Endothelial cell of umbilical vein (primary cell): ENCODE results near the gene PCDHGA6. TPM values are rescaled to one million over a fixed set of nuclear protein-coding genes. Genes with fewer than 3 reads are reported as not detected.
A peak's percentile ranks its signal among the peaks of the same experiment; 100 is the strongest.

Experiments used
- BruUV-seq: library from RNA; stranded (reverse); fragments of 400-500 nt; replicated peaks from 2 replicates; lab custom pipeline; 2021; lab: Mats Ljungman, UMichigan
- CTCF ChIA-PET: fragments of 300-600, 350-600 bp; sonication (Branson Sonifier 250); formaldehyde crosslinking; loops from one replicate; lab custom pipeline; 2021; ENCODE audit warnings: antibody characterized with exemption, inconsistent platforms; lab: Charles Lee
- POLR2A ChIA-PET: fragments of 300-600, 350-600 bp; sonication (Branson Sonifier 250); formaldehyde crosslinking; loops from one replicate; lab custom pipeline; 2021; ENCODE audit warnings: antibody characterized with exemption, inconsistent platforms; lab: Charles Lee
- DNase-seq: peaks from one replicate; pipeline ENCODE4 v3.0.0-alpha.2; 2011; ENCODE audit warnings: low read depth, low spot score
- FAIRE-seq: peaks from 2 replicates; lab custom pipeline; 2011; peaks lifted over from hg19 to GRCh38; lab: Jason Lieb, UNC
- H2AFZ ChIP-seq: 2 replicates; pipeline ENCODE4 v1.6.0; 2012; ENCODE audit warnings: low read depth, low read length, control low read depth, inconsistent platforms
- H3K27ac ChIP-seq: 2 replicates; pipeline ENCODE4 v1.5.1; 2011; ENCODE audit warnings: low read depth, mild to moderate bottlenecking, control low read depth, low read length, moderate library complexity; ENCODE audit not compliant: insufficient read depth
- H3K27me3 ChIP-seq, 2 experiments: 2 replicates each; pipeline versions ENCODE4 v1.6.0 to v1.6.1; 2011; ENCODE audit warnings: low read length in 2 of 2, mixed read lengths in 1 of 2; ENCODE audit not compliant: control insufficient read depth in 2 of 2, insufficient read depth in 2 of 2
- H3K36me3 ChIP-seq, 2 experiments: 2 replicates in 1 of 2; 3 replicates in 1 of 2; pipeline ENCODE4 v1.5.1; 2011; ENCODE audit warnings: low read length in 2 of 2, mild to moderate bottlenecking in 1 of 2, moderate library complexity in 1 of 2; ENCODE audit not compliant: control insufficient read depth in 2 of 2, insufficient read depth in 2 of 2; ENCODE audit errors: extremely low read depth in 1 of 2
- H3K4me1 ChIP-seq: 3 replicates; pipeline ENCODE4 v1.5.1; 2011; ENCODE audit warnings: mild to moderate bottlenecking, low read length; ENCODE audit not compliant: control insufficient read depth, insufficient read depth; ENCODE audit errors: extremely low read depth
- H3K4me2 ChIP-seq: 2 replicates; pipeline ENCODE4 v1.6.1; 2011; ENCODE audit warnings: low read length, control low read depth, mixed read lengths; ENCODE audit not compliant: insufficient read depth
- H3K4me3 ChIP-seq, 3 experiments: fragments of 200-600 bp in 1 of 3; sonication (generic), shearing (Covaris generic) in 1 of 3; replicated peaks in 1 of 3; 2 replicates each; pipeline ENCODE4 v1.5.1; 2011 to 2016; ENCODE audit warnings: control low read depth in 3 of 3, low read length in 3 of 3, mild to moderate bottlenecking in 2 of 3, inconsistent platforms in 1 of 3, low read depth in 1 of 3, moderate library complexity in 1 of 3; ENCODE audit not compliant: insufficient read depth in 1 of 3
- H3K79me2 ChIP-seq: 2 replicates; pipeline ENCODE4 v1.6.0; 2012; ENCODE audit warnings: low read length, inconsistent platforms; ENCODE audit not compliant: control insufficient read depth, insufficient read depth
- H3K9ac ChIP-seq: replicated peaks from 2 replicates; pipeline ENCODE3; 2011; ENCODE audit warnings: low read length, control low read depth; ENCODE audit not compliant: insufficient read depth; ENCODE audit errors: extremely low read depth
- H3K9me1 ChIP-seq: replicated peaks from 3 replicates; pipeline ENCODE4 v1.6.0; 2011; ENCODE audit warnings: mild to moderate bottlenecking, low read length; ENCODE audit not compliant: control insufficient read depth, insufficient read depth; ENCODE audit errors: extremely low read depth
- H3K9me3 ChIP-seq: replicated peaks from 2 replicates; pipeline ENCODE4 v1.5.1; 2012; ENCODE audit warnings: low read length, inconsistent platforms; ENCODE audit not compliant: control insufficient read depth, insufficient read depth
- H4K20me1 ChIP-seq: replicated peaks from 2 replicates; pipeline ENCODE3; 2011; ENCODE audit warnings: mild to moderate bottlenecking, low read length; ENCODE audit not compliant: control insufficient read depth, insufficient read depth; ENCODE audit errors: extremely low read depth
- CTCF ChIP-seq, 2 donors: IDR thresholded peaks; 1 replicate in 1 of 2; 2 replicates in 1 of 2; pipeline ENCODE4 v1.5.1; 2011; ENCODE audit warnings: low read length in 2 of 2, mild to moderate bottlenecking in 2 of 2, moderate library complexity in 2 of 2, control low read depth in 1 of 2, inconsistent platforms in 1 of 2, low read depth in 1 of 2; ENCODE audit not compliant: insufficient read depth in 1 of 2; ENCODE audit errors: extremely low read depth in 1 of 2
- EZH2 ChIP-seq: IDR thresholded peaks from 2 replicates; pipeline ENCODE4 v1.6.1; 2012; ENCODE audit warnings: borderline replicate concordance, low read depth, mild to moderate bottlenecking, moderate library complexity, low read length, inconsistent platforms; ENCODE audit not compliant: severe bottlenecking
- FOS ChIP-seq: IDR thresholded peaks from 2 replicates; pipeline ENCODE4 v1.6.1; 2011; ENCODE audit warnings: mild to moderate bottlenecking, low read length, moderate library complexity, borderline replicate concordance; ENCODE audit not compliant: insufficient read depth
- GATA2 ChIP-seq: IDR thresholded peaks from 2 replicates; pipeline ENCODE4 v1.7.0; 2011; ENCODE audit warnings: low read depth, mild to moderate bottlenecking, moderate library complexity, mixed read lengths, low read length; ENCODE audit not compliant: insufficient read length, insufficient read depth
- JUN ChIP-seq: IDR thresholded peaks from 2 replicates; pipeline ENCODE4 v1.6.1; 2011; ENCODE audit warnings: borderline replicate concordance, low read depth; ENCODE audit not compliant: insufficient read length, insufficient read depth
- MAX ChIP-seq: IDR thresholded peaks from 2 replicates; pipeline ENCODE4 v1.6.1; 2011; ENCODE audit not compliant: insufficient read depth, insufficient read length
- MYC ChIP-seq: IDR thresholded peaks from one replicate; pipeline ENCODE4 v1.6.1; 2011; ENCODE audit warnings: mild to moderate bottlenecking, low read depth, low read length
- POLR2A ChIP-seq: IDR thresholded peaks from 2 replicates; pipeline ENCODE4 v1.6.1; 2012; ENCODE audit warnings: low read depth, mild to moderate bottlenecking, control low read depth, low read length
- POLR2AphosphoS5 ChIP-seq: IDR thresholded peaks from 2 replicates; pipeline ENCODE4 v1.6.1; 2012; ENCODE audit warnings: low read depth, mild to moderate bottlenecking, control low read depth, low read length, moderate library complexity; ENCODE audit not compliant: insufficient read depth
- dilution Hi-C: fragments of 300-500 bp; cut with MboI; formaldehyde crosslinking; loops from one replicate; pipeline ENCODE4 v1.15.0; 2019; ENCODE audit warnings: low sequenced_read_pairs; ENCODE audit not compliant: extremely low pct_ligation_motif_present
- intact Hi-C: fragments of 100-400 bp; cut with micrococcal nuclease; formaldehyde crosslinking; loops from one replicate; pipeline ENCODE4 v1.10.0; 2022
- polyA plus RNA-seq, 4 experiments: library from polyadenylated mRNA; depleted of rRNA in 3 of 4; stranded (reverse) in 3 of 4; unstranded in 1 of 4; fragments of >200 nt; gene quantifications; 2 replicates each; pipeline versions ENCODE4 v1.2.1 to v1.2.3, GENCODE V29; 2011 to 2012; ENCODE audit warnings: missing spikeins in 1 of 4
- total RNA-seq: library from RNA; stranded (reverse); gene quantifications from 2 replicates; pipeline ENCODE4 v1.2.3, GENCODE V29; 2021

Gene PCDHGA6
- total and polyA plus RNA-seq, 2 donors (not counting 3 experiments of a cell fraction or from before 2014, with no cell fraction given), result 2.6 to 2.7 TPM

GRCh38 chr5:141343953-141344463 is 29.7 kb upstream of the PCDHGA6 start:
- CTCF ChIA-PET, result interaction anchor here (0.8 to 3.8 kb wide), 24 partner anchors 9 to 223 kb away, joined by 3 to 38 read pairs (median 6); partner anchors contain the start of genes PCDHB9, PCDHGA1, PCDHGA10 and PCDHGA12
- no peak for TF ChIP-seq MYC
- TF ChIP-seq JUN, result no peak
- TF ChIP-seq GATA2, result no peak
- TF ChIP-seq MAX, result no peak
- TF ChIP-seq CTCF (IDR thresholded peaks at IDR 0.05; ENCODE audit: extremely low read depth in 1 of 2, insufficient read depth in 1 of 2, low read depth in 1 of 2, low read length in 2 of 2), result no peak
- TF ChIP-seq POLR2AphosphoS5, result no peak
- TF ChIP-seq POLR2A, result no peak
- no peak for TF ChIP-seq FOS
- TF ChIP-seq EZH2, result no peak
- peak overlapping the region; percentile 65 for H3K4me2 ChIP-seq
- peak overlapping the region in 2 of 3 experiments; percentile 17 to 59 for H3K4me3 ChIP-seq
- intact Hi-C loops (loop anchor here (2.0 kb wide), 1 partner anchor 23 kb away; the partner anchor contains the start of gene TAF7), dilution Hi-C loops (no loop called here)
- no peaks in the 10 kb centered on the region for H3K9me1 ChIP-seq
- H2AFZ ChIP-seq, result peak overlapping the region; percentile 86
- DNase-seq, result no peak
- no peaks in the 10 kb centered on the region for H3K79me2 ChIP-seq
- H3K9ac ChIP-seq, result peak overlapping the region; percentile 49
- peaks cover 7 to 29% of the 10 kb centered on the region in 2 experiments for H3K27me3 ChIP-seq
- POLR2A ChIA-PET, result interaction anchor here (1.3 kb wide), 1 partner anchor 23 kb away, joined by 3 read pairs; the partner anchor contains the start of gene TAF7
- no peak overlapping the region for H3K27ac ChIP-seq
- peaks cover 3% of the 10 kb centered on the region for H3K4me1 ChIP-seq
- no peaks in the 10 kb centered on the region for H3K36me3 ChIP-seq
- no peaks in the 10 kb centered on the region for H3K9me3 ChIP-seq
- TSS peak; percentile 69 for BruUV-seq
- H4K20me1 ChIP-seq, result no peaks in the 10 kb centered on the region
- FAIRE-seq, result peak; percentile 50
